Uterus (tissue), 2 donors: Measurements from ENCODE around the gene CYFIP1.

ENCODE experiments used
- CTCF ChIP-seq, 4 experiments: fragments of 200-600 bp in 2 of 4; fragments of 450-650 bp in 2 of 4; sonication (generic) in 2 of 4; IDR thresholded peaks; one replicate each; pipeline ENCODE4 v1.5.1; 2016 to 2019; ENCODE audit warnings: antibody characterized with exemption in 4 of 4, mild to moderate bottlenecking in 2 of 4, moderate library complexity in 1 of 4
- POLR2A ChIP-seq, 2 donors: fragments of 450-650 bp; IDR thresholded peaks; one replicate each; pipeline ENCODE4 v1.6.1; 2016; ENCODE audit warnings: antibody characterized with exemption in 2 of 2, mild to moderate bottlenecking in 1 of 2, moderate library complexity in 1 of 2

- TF ChIP-seq POLR2A (IDR thresholded peaks at IDR 0.05) = no peak
- TF ChIP-seq CTCF (IDR thresholded peaks at IDR 0.05) = no peak
Measured at GRCh38 chr15:22955544-22956119, 24.5 kb downstream of the CYFIP1 start.
